Activated naive CD4-positive, alpha-beta T cell treated with anti-CD3 and anti-CD28 coated beads, Interleukin-2, amount 10 ng/mL, durations not matched to agents 7 days and 5 days (primary cell): ENCODE data around the gene DAAM1.
A peak's percentile ranks its signal among the peaks of the same experiment; 100 is the strongest.

ENCODE experiments used
- CTCF ChIA-PET: fragments of 350-600 bp; sonication (Branson Sonifier 250); formaldehyde crosslinking; loops from one replicate; lab custom pipeline; 2021; ENCODE audit warnings: antibody characterized with exemption; lab: Charles Lee
- DNase-seq: peaks from one replicate; pipeline ENCODE4 v3.0.0-alpha.2; 2020
- H3K27ac Mint-ChIP-seq: one replicate; pipeline ENCODE4 v1.8.0; 2021; ENCODE audit warnings: mild to moderate bottlenecking, moderate library complexity, mixed read lengths
- H3K27me3 Mint-ChIP-seq: one replicate; pipeline ENCODE4 v1.8.0; 2021; ENCODE audit warnings: mild to moderate bottlenecking, mixed read lengths
- H3K36me3 Mint-ChIP-seq: one replicate; pipeline ENCODE4 v1.8.0; 2021; ENCODE audit warnings: mixed read lengths
- H3K4me1 Mint-ChIP-seq: one replicate; pipeline ENCODE4 v1.8.0; 2021; ENCODE audit warnings: mixed read lengths
- H3K4me3 Mint-ChIP-seq: one replicate; pipeline ENCODE4 v1.8.0; 2021; ENCODE audit warnings: mild to moderate bottlenecking, moderate library complexity, mixed read lengths
- H3K9me3 Mint-ChIP-seq: one replicate; pipeline ENCODE4 v1.8.0; 2021; ENCODE audit warnings: mixed read lengths

DAAM1 gene

GRCh38 chr14:59176765-59177164, 11.7 kb upstream of the DAAM1 start:
- H3K27ac Mint-ChIP-seq = no peak overlapping the region
- CTCF ChIA-PET = interaction anchor here (0.9 kb wide), 1 partner anchor 27 kb away, joined by 3 read pairs; no protein-coding TSS in a partner anchor

GRCh38 chr14:59177262-59177661, 11.2 kb upstream of the DAAM1 start:
- CTCF ChIA-PET = interaction anchor here (0.9 kb wide), 1 partner anchor 27 kb away, joined by 3 read pairs; no protein-coding TSS in a partner anchor
- H3K4me3 Mint-ChIP-seq = no peak overlapping the region

More at GRCh38 chr14:59176765-59177164, 11.7 kb upstream of the DAAM1 start:
- Mint-ChIP-seq H3K27me3 (peaks cover 22% of the 10 kb centered on the region), H3K9me3 (no peaks in the 10 kb centered on the region), H3K4me3 (no peak overlapping the region), H3K4me1 (no peaks in the 10 kb centered on the region), H3K36me3 (no peaks in the 10 kb centered on the region)
- no peak for DNase-seq

DNA sequence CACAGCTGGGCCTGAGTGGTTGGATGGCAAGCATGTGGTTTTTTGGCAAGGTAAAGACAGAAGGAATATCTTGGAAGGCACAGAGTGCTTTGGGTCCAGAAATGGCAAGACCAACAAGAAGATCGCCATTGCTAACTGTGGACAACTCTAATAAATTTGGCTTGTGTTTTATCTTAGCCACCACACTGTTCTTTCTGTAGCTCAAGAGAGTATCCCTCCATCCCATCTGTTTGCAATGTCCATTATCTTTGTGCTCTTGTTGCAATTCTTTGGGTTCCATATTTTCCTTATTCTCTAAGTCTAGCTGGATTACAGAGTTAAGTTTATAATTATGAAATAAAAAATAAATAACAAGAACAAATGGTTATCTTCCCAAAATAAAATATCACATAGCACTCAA, 6.7 kb upstream of the DAAM1 start:
- Mint-ChIP-seq H3K4me1 (peaks cover 2% of the 10 kb centered on the region), H3K4me3 (no peak overlapping the region), H3K27me3 (peaks cover 47% of the 10 kb centered on the region), H3K27ac (no peak overlapping the region), H3K36me3 (no peaks in the 10 kb centered on the region), H3K9me3 (no peaks in the 10 kb centered on the region)
- no peak for DNase-seq
- CTCF ChIA-PET = no interaction called here

More at GRCh38 chr14:59177262-59177661, 11.2 kb upstream of the DAAM1 start:
- no peaks in the 10 kb centered on the region for H3K36me3 Mint-ChIP-seq
- no peaks in the 10 kb centered on the region for H3K4me1 Mint-ChIP-seq
- DNase-seq = no peak
- no peak overlapping the region for H3K27ac Mint-ChIP-seq
- peaks cover 22% of the 10 kb centered on the region for H3K27me3 Mint-ChIP-seq
- H3K9me3 Mint-ChIP-seq = no peaks in the 10 kb centered on the region

DNA sequence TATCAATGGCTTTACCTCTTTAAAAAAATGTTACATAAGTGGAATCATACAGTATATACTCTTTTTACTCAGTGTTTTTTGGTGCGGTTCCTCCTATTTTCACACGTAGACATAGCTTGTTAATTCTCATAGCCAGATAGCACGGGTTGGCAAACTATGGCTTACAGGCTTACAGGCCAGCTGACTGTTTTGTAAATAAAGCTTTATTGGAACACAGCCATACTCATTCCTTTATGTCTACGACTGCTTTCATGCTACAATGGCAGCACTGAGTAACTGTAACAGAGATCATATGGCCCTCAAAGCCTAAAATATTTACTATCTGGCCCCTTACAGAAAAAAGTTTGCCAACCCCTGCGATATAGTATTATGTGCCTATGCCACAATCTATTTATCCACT, 5.8 kb upstream of the DAAM1 start:
- no peak overlapping the region for H3K4me3 Mint-ChIP-seq
- no peaks in the 10 kb centered on the region for H3K36me3 Mint-ChIP-seq
- peaks cover 46% of the 10 kb centered on the region for H3K27me3 Mint-ChIP-seq
- H3K9me3 Mint-ChIP-seq = no peaks in the 10 kb centered on the region
- CTCF ChIA-PET = no interaction called here
- peaks cover 10% of the 10 kb centered on the region for H3K4me1 Mint-ChIP-seq
- no peak for DNase-seq
- no peak overlapping the region for H3K27ac Mint-ChIP-seq

- CTCF ChIA-PET = no interaction called here
- no peak overlapping the region for H3K4me3 Mint-ChIP-seq
- no peaks in the 10 kb centered on the region for H3K9me3 Mint-ChIP-seq
- DNase-seq = no peak
- H3K4me1 Mint-ChIP-seq = peaks cover 13% of the 10 kb centered on the region
- no peak overlapping the region for H3K27ac Mint-ChIP-seq
- H3K36me3 Mint-ChIP-seq = no peaks in the 10 kb centered on the region
- H3K27me3 Mint-ChIP-seq = peaks cover 50% of the 10 kb centered on the region
These were observed 5.3 kb upstream of the DAAM1 start for GRCh38 chr14:59183150-59183549.

- Mint-ChIP-seq H3K36me3 (no peaks in the 10 kb centered on the region), H3K9me3 (no peaks in the 10 kb centered on the region), H3K27ac (no peak overlapping the region), H3K4me1 (peaks cover 13% of the 10 kb centered on the region), H3K4me3 (no peak overlapping the region), H3K27me3 (peaks cover 49% of the 10 kb centered on the region)
- no peak for DNase-seq
- CTCF ChIA-PET = no interaction called here
These were observed 4.1 kb upstream of the DAAM1 start for GRCh38 chr14:59184396-59184795.

- DNase-seq = no peak
- Mint-ChIP-seq H3K9me3 (no peaks in the 10 kb centered on the region), H3K4me1 (peaks cover 25% of the 10 kb centered on the region), H3K27me3 (peaks cover 48% of the 10 kb centered on the region), H3K27ac (no peak overlapping the region), H3K4me3 (no peak overlapping the region), H3K36me3 (no peaks in the 10 kb centered on the region)
- CTCF ChIA-PET = no interaction called here
These were observed 2.8 kb upstream of the DAAM1 start for GRCh38 chr14:59185676-59186075.

DNA sequence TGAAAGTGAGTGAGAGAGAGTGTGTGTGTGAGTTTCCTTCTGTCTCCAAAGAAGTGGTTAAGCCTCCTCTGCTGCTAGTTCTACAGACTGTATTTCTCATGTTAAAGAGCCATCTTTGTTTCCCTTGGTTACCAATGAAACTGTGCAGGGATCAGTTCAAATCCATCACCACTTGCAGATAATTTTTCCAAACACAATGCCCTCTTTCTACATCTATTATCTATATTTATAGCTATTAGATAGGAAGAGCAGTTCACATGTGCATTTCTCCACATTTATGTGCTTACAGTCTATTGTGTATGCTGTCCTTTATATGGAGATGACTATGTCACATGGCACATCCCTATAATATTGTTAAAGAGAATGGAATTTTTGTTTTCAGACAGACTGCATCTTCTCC, 2.2 kb upstream of the DAAM1 start:
- no peak for DNase-seq
- peaks cover 25% of the 10 kb centered on the region for H3K4me1 Mint-ChIP-seq
- no peak overlapping the region for H3K4me3 Mint-ChIP-seq
- no peaks in the 10 kb centered on the region for H3K36me3 Mint-ChIP-seq
- no peaks in the 10 kb centered on the region for H3K9me3 Mint-ChIP-seq
- no peak overlapping the region for H3K27ac Mint-ChIP-seq
- H3K27me3 Mint-ChIP-seq = peaks cover 45% of the 10 kb centered on the region
- CTCF ChIA-PET = no interaction called here

DNA sequence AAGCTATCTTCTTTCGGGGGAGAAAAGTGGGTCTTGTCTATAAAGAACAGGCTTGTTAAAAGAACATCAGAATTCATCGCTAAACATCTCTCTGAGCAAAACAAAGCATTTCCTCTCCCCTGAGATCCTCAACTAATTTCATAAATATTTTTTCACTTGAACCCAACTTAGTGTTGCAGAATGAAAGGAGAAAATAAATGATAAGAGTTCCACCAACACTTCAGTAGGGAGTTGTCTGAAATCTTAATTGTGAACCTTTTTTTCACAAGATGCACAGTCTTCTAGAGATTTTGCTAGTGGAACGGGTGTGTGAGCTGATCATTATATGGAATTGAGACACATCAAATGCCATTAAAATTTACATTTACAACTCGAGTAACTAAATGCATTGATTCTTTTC, 1.3 kb upstream of the DAAM1 start:
- Mint-ChIP-seq H3K27ac (no peak overlapping the region), H3K36me3 (no peaks in the 10 kb centered on the region)
- CTCF ChIA-PET = no interaction called here

DNA sequence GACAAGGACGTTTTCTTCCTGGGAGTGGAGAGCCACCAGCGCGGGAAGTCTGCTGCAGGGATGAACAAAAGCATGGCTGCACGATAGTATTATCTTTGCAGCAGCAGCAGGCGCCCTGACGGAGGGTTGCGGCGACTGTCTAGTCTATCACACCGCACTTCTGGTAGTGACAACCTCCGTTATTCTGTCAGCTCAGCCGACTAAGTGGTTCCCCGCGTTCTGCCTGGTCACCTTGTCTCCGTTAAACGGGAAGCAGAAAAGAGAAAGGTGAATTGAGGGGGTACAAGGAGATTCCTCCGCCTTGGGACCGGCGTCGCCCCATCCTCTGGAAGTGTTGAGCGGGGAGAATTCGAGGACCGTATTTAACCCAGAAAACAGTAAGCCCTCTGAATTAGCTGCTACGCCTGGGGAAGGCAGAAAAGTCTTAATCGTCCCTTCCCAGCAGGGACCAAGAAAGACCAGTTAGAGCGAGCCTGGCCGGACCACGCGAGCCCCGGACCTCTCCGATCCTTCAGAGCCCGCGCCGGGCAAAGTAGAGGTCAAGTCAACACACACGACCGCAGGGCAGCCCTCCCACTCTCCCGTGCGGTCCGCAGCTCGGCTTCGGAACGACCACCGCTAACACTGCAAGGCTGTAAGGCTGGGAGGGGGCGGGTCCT, 536 bp upstream of the DAAM1 start:
- CTCF ChIA-PET = no interaction called here
- Mint-ChIP-seq H3K4me1 (peaks cover 28% of the 10 kb centered on the region), H3K9me3 (no peaks in the 10 kb centered on the region), H3K27ac (peak overlapping the region; percentile 87), H3K4me3 (peak overlapping the region; percentile 96), H3K36me3 (no peaks in the 10 kb centered on the region), H3K27me3 (peaks cover 41% of the 10 kb centered on the region)
- peak; percentile 62 for DNase-seq

More for the DNA sequence above, 1.3 kb upstream of the DAAM1 start:
- DNase-seq = no peak
- Mint-ChIP-seq H3K4me1 (peaks cover 28% of the 10 kb centered on the region), H3K4me3 (peak overlapping the region; percentile 96), H3K9me3 (no peaks in the 10 kb centered on the region), H3K27me3 (peaks cover 41% of the 10 kb centered on the region)

- Mint-ChIP-seq H3K36me3 (no peaks in the 10 kb centered on the region), H3K4me1 (peaks cover 28% of the 10 kb centered on the region), H3K9me3 (no peaks in the 10 kb centered on the region), H3K27me3 (peaks cover 32% of the 10 kb centered on the region), H3K27ac (peak overlapping the region; percentile 81), H3K4me3 (peak overlapping the region; percentile 96)
- CTCF ChIA-PET = interaction anchor here (1.2 kb wide), 1 partner anchor 38 kb away, joined by 3 read pairs; no protein-coding TSS in a partner anchor
- DNase-seq = peak; percentile 47
These were observed 771 bp downstream of the DAAM1 start for GRCh38 chr14:59189091-59189785.

- no peaks in the 10 kb centered on the region for H3K9me3 Mint-ChIP-seq
- H3K4me1 Mint-ChIP-seq = peaks cover 28% of the 10 kb centered on the region
- peak overlapping the region; percentile 96 for H3K4me3 Mint-ChIP-seq
- no peaks in the 10 kb centered on the region for H3K36me3 Mint-ChIP-seq
- CTCF ChIA-PET = interaction anchor here (1.2 kb wide), 1 partner anchor 38 kb away, joined by 3 read pairs; no protein-coding TSS in a partner anchor
- peak overlapping the region; percentile 81 for H3K27ac Mint-ChIP-seq
- H3K27me3 Mint-ChIP-seq = peaks cover 26% of the 10 kb centered on the region
- peak; percentile 89 for DNase-seq
These were observed 1.4 kb downstream of the DAAM1 start for GRCh38 chr14:59189786-59190368.

- Mint-ChIP-seq H3K27ac (peak overlapping the region; percentile 81), H3K27me3 (peaks cover 22% of the 10 kb centered on the region), H3K36me3 (no peaks in the 10 kb centered on the region), H3K4me1 (peaks cover 28% of the 10 kb centered on the region), H3K4me3 (peak overlapping the region; percentile 96), H3K9me3 (no peaks in the 10 kb centered on the region)
- no peak for DNase-seq
- CTCF ChIA-PET = interaction anchor here (1.2 kb wide), 1 partner anchor 39 kb away, joined by 3 read pairs; no protein-coding TSS in a partner anchor
These were observed 1.9 kb downstream of the DAAM1 start for GRCh38 chr14:59190372-59190771.

DNA sequence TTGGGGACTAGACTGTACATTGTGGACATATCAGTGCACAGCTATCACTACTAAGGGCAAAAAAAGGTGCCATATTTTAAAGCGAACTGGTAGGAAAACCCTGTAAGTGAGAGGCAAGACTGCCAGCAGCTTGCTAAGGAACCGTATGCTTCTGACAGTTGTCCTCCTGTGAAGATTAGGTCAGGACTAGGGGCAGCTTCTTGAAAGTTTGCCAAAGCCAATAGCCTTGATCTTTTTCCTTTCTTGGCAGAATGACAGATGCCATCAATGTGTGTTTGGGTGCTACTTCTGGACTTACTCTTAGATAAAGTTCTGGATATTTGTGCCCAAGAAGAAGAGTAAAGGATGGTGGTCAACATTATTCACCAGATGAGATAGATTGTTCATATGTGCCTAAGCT, 7.4 kb downstream of the DAAM1 start:
- no peak for DNase-seq
- no peak overlapping the region for H3K4me3 Mint-ChIP-seq
- H3K27ac Mint-ChIP-seq = peak overlapping the region; percentile 42
- no peaks in the 10 kb centered on the region for H3K36me3 Mint-ChIP-seq
- H3K27me3 Mint-ChIP-seq = no peaks in the 10 kb centered on the region
- peaks cover 3% of the 10 kb centered on the region for H3K4me1 Mint-ChIP-seq
- CTCF ChIA-PET = no interaction called here
- H3K9me3 Mint-ChIP-seq = no peaks in the 10 kb centered on the region
